Chondrocyte (in vitro differentiated cells): ENCODE measurements around the gene FOXR1. TPM values are rescaled to one million over a fixed set of nuclear protein-coding genes. Genes with fewer than 3 reads are reported as not detected.
"Not testable (repeated sequence)": the region's sequence is repeated elsewhere in the genome, so short reads cannot be mapped to it uniquely, and the experiment has no call there.

Experiments used
- DNase-seq: peaks from one replicate; pipeline ENCODE4 v3.0.0; 2021; ENCODE audit warnings: mixed read lengths, low spot score
- H3K27ac Mint-ChIP-seq: one replicate; pipeline ENCODE4 v1.8.0; 2021; ENCODE audit warnings: mild to moderate bottlenecking, moderate library complexity, mixed read lengths; ENCODE audit not compliant: unreplicated experiment
- H3K27me3 Mint-ChIP-seq: 2 replicates; pipeline ENCODE4 v1.8.0; 2021; ENCODE audit warnings: low read depth, mixed read lengths
- H3K36me3 Mint-ChIP-seq: 2 replicates; pipeline ENCODE4 v1.8.0; 2021; ENCODE audit warnings: low read depth, mixed read lengths
- H3K4me1 Mint-ChIP-seq: 2 replicates; pipeline ENCODE4 v1.8.0; 2021; ENCODE audit warnings: low read depth, mild to moderate bottlenecking, mixed read lengths
- H3K4me3 Mint-ChIP-seq: one replicate; pipeline ENCODE4 v1.8.0; 2021; ENCODE audit warnings: mild to moderate bottlenecking, moderate library complexity, mixed read lengths; ENCODE audit not compliant: unreplicated experiment
- H3K9me3 Mint-ChIP-seq: 2 replicates; pipeline ENCODE4 v1.8.0; 2021; ENCODE audit warnings: low read depth, mixed read lengths
- CTCF ChIP-seq: fragments of 200-600 bp; sonication (generic); IDR thresholded peaks from 2 replicates; pipeline ENCODE4 v1.5.0; 2021; ENCODE audit warnings: antibody characterized with exemption, mild to moderate bottlenecking, moderate library complexity
- total RNA-seq: library from RNA; stranded (reverse); gene quantifications from 3 replicates; pipeline ENCODE4 v1.2.1, GENCODE V29; 2021

The FOXR1 gene
- total RNA-seq, 1 donor from 2014 or later, result not detected

GRCh38 chr11:118975771-118976709 is 4.5 kb downstream of the FOXR1 start:
- H3K4me1 Mint-ChIP-seq, result no peaks in the 10 kb centered on the region
- H3K27me3 Mint-ChIP-seq, result peaks cover 13% of the 10 kb centered on the region
- DNase-seq, result no peak
- no peak overlapping the region for H3K27ac Mint-ChIP-seq
- no peak overlapping the region for H3K4me3 Mint-ChIP-seq
- H3K9me3 Mint-ChIP-seq, result no peaks in the 10 kb centered on the region
- no peak for TF ChIP-seq CTCF
- no peaks in the 10 kb centered on the region for H3K36me3 Mint-ChIP-seq

GRCh38 chr11:118979434-118979833 is 7.9 kb downstream of the FOXR1 start:
- no peaks in the 10 kb centered on the region for H3K36me3 Mint-ChIP-seq
- H3K4me3 Mint-ChIP-seq, result no peak overlapping the region
- H3K27ac Mint-ChIP-seq, result no peak overlapping the region
- H3K27me3 Mint-ChIP-seq, result peaks cover 13% of the 10 kb centered on the region
- no peaks in the 10 kb centered on the region for H3K4me1 Mint-ChIP-seq
- H3K9me3 Mint-ChIP-seq, result no peaks in the 10 kb centered on the region
- no peak for TF ChIP-seq CTCF
- no peak for DNase-seq

GRCh38 chr11:118980191-118980881 is 8.8 kb downstream of the FOXR1 start:
- TF ChIP-seq CTCF, result no peak
- Mint-ChIP-seq H3K36me3 (no peaks in the 10 kb centered on the region), H3K27me3 (peaks cover 8% of the 10 kb centered on the region), H3K9me3 (no peaks in the 10 kb centered on the region), H3K4me1 (no peaks in the 10 kb centered on the region), H3K4me3 (no peak overlapping the region), H3K27ac (no peak overlapping the region)
- DNase-seq, result no peak

GRCh38 chr11:118984337-118984736 is 12.8 kb downstream of the FOXR1 start:
- H3K27ac Mint-ChIP-seq, H3K9me3 Mint-ChIP-seq, H3K36me3 Mint-ChIP-seq, H3K4me3 Mint-ChIP-seq, H3K4me1 Mint-ChIP-seq, DNase-seq, H3K27me3 Mint-ChIP-seq: not testable (repeated sequence)

GRCh38 chr11:118984825-118985224 is 13.3 kb downstream of the FOXR1 start:
- no peaks in the 10 kb centered on the region for H3K27me3 Mint-ChIP-seq

More at GRCh38 chr11:118984825-118985224, 13.3 kb downstream of the FOXR1 start:
- no peaks in the 10 kb centered on the region for H3K9me3 Mint-ChIP-seq
- DNase-seq, result no peak
- no peak for TF ChIP-seq CTCF
- H3K4me1 Mint-ChIP-seq, result no peaks in the 10 kb centered on the region
- no peak overlapping the region for H3K27ac Mint-ChIP-seq
- no peaks in the 10 kb centered on the region for H3K36me3 Mint-ChIP-seq
- H3K4me3 Mint-ChIP-seq, result no peak overlapping the region
